DND-41 (cell line): ENCODE measurements around the gene VAV2.

ENCODE experiments used
- CTCF ChIP-seq: IDR thresholded peaks from 2 replicates; pipeline ENCODE4 v1.5.1; 2012; ENCODE audit warnings: borderline replicate concordance, low read length, moderate library complexity, mild to moderate bottlenecking; ENCODE audit not compliant: poor library complexity, severe bottlenecking; ENCODE audit errors: extremely low read depth
- EZH2 ChIP-seq: IDR thresholded peaks from 3 replicates; pipeline ENCODE4 v1.6.1; 2012; ENCODE audit warnings: borderline replicate concordance, low read depth, mild to moderate bottlenecking, moderate library complexity, low read length, inconsistent platforms; ENCODE audit not compliant: severe bottlenecking

GRCh38 chr9:134003237-134003636 is 11.1 kb upstream of the VAV2 start:
- TF ChIP-seq CTCF (no peak), EZH2 (no peak)
